ENCODE results near the gene PEF1. TPM values are rescaled to one million over a fixed set of nuclear protein-coding genes. Genes with fewer than 3 reads are reported as not detected.
A peak's percentile ranks its signal among the peaks of the same experiment; 100 is the strongest.

The PEF1 gene
- total and polyA plus RNA-seq, 2 donors (not counting 3 experiments of a cell fraction or from before 2014, with no cell fraction given): 73.3 to 161 TPM

DNA sequence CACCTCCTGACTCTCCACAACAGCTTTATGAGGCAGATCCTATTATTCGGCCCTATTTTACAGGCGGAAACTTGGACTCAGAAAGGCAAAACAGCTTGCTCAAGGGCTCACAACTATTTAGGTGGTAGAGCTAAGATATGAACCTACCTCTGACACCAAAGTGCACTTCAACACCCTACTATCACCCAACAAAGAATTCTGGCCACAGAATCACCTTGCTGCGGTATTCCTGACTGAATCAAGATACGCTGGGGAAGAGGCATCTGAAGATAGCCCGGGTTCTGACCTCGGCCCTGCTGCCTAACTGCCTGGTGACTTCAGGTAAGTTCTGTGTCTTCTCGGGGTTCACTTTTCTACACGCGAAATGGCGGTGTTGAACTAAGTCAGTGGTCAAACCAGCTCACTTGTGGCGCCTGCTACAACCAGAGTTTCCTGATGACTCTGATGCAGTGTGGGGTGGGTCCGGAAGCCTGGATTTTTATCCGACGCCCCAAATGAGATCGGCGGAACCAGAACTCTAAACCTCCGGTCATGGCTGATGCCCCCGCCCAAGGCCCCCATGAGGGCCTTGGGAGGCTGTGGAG is 608 bp downstream of the PEF1 start:
- H3K36me3 ChIP-seq (ENCODE audit: control insufficient read depth in 2 of 2, extremely low read depth in 1 of 2, insufficient read depth in 2 of 2, low read length in 2 of 2): no peaks in the 10 kb centered on the region
- no peaks in the 10 kb centered on the region for H3K27me3 ChIP-seq (ENCODE audit: control insufficient read depth in 2 of 2, insufficient read depth in 2 of 2, low read length in 2 of 2)
- no peak for FAIRE-seq
- H4K20me1 ChIP-seq (replicated peaks; ENCODE audit: control insufficient read depth, extremely low read depth, insufficient read depth, low read length): no peaks in the 10 kb centered on the region
- ChIA-PET POLR2A (no interaction called here), CTCF (interaction anchor here (0.6 to 1.4 kb wide), 5 partner anchors 11 to 172 kb away, joined by 3 to 9 read pairs (median 4); partner anchors contain the start of gene SPOCD1)
- peak overlapping the region; percentile 53 to 93 (median 68) for H3K4me3 ChIP-seq (replicated peaks in 1 of 3; ENCODE audit: insufficient read depth in 1 of 3, low read depth in 1 of 3, low read length in 3 of 3)
- TF ChIP-seq POLR2A (IDR thresholded peaks at IDR 0.05; ENCODE audit: low read depth, low read length) (peak; percentile 43), GATA2 (IDR thresholded peaks at IDR 0.05; ENCODE audit: insufficient read depth, insufficient read length, low read depth, low read length) (no peak), MAX (IDR thresholded peaks at IDR 0.05; ENCODE audit: insufficient read depth, insufficient read length) (no peak)
- intact Hi-C loops (cut with micrococcal nuclease): loop anchor here (2.0 to 10.0 kb wide), 2 partner anchors 55 to 291 kb away; partner anchors contain the start of gene PTP4A2
- H3K9ac ChIP-seq (replicated peaks; ENCODE audit: extremely low read depth, insufficient read depth, low read length): peak overlapping the region; percentile 87
- H3K4me2 ChIP-seq (ENCODE audit: insufficient read depth, low read length): peak overlapping the region; percentile 97
- no peak for DNase-seq (ENCODE audit: low read depth, low spot score)
- H3K27ac ChIP-seq (ENCODE audit: insufficient read depth, low read depth, low read length): peak overlapping the region; percentile 90
- H2AFZ ChIP-seq (ENCODE audit: low read depth, low read length): peak overlapping the region; percentile 92
- H3K4me1 ChIP-seq (ENCODE audit: control insufficient read depth, extremely low read depth, insufficient read depth, low read length): peaks cover 22% of the 10 kb centered on the region
- H3K79me2 ChIP-seq (ENCODE audit: control insufficient read depth, insufficient read depth, low read length): peaks cover 41% of the 10 kb centered on the region
- H3K9me3 ChIP-seq (replicated peaks; ENCODE audit: control insufficient read depth, insufficient read depth, low read length): no peaks in the 10 kb centered on the region
- BruUV-seq (replicated peaks): TSS peak; percentile 58
- no peaks in the 10 kb centered on the region for H3K9me1 ChIP-seq (replicated peaks; ENCODE audit: control insufficient read depth, extremely low read depth, insufficient read depth, low read length)
- dilution Hi-C loops (cut with MboI; ENCODE audit: extremely low pct_ligation_motif_present, low sequenced_read_pairs): no loop called here

DNA sequence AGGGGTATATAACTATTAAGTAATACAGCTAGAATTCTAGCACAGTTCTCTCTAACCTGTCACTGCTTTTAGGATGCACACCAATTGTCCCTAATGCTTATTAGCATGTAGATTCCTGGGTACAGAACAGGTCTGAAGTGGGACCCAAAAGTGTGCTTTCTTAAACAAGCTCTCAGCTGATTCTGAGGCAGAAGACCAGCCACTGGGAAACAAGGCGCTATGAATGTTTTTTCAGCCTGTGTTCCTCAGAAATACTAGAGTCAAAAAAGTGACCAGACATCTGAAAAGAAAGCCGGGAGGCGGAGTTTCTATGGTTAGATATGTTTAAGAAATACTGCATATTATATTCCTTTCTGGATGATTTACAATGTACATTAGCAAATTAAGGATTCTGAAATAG is 1.8 kb downstream of the PEF1 start:
- TF ChIP-seq POLR2AphosphoS5 (IDR thresholded peaks at IDR 0.05; ENCODE audit: insufficient read depth, low read depth, low read length) (no peak), FOS (IDR thresholded peaks at IDR 0.05; ENCODE audit: borderline replicate concordance, insufficient read depth, low read length) (no peak), GATA2 (IDR thresholded peaks at IDR 0.05; ENCODE audit: insufficient read depth, insufficient read length, low read depth, low read length) (no peak), MAX (IDR thresholded peaks at IDR 0.05; ENCODE audit: insufficient read depth, insufficient read length) (no peak), JUN (IDR thresholded peaks at IDR 0.05; ENCODE audit: borderline replicate concordance, insufficient read depth, insufficient read length, low read depth) (no peak), EZH2 (IDR thresholded peaks at IDR 0.05; ENCODE audit: borderline replicate concordance, low read depth, low read length, severe bottlenecking) (no peak), MYC (IDR thresholded peaks at IDR 0.05; ENCODE audit: low read depth, low read length) (no peak), POLR2A (IDR thresholded peaks at IDR 0.05; ENCODE audit: low read depth, low read length) (no peak)
- TF ChIP-seq, protein P1, sequence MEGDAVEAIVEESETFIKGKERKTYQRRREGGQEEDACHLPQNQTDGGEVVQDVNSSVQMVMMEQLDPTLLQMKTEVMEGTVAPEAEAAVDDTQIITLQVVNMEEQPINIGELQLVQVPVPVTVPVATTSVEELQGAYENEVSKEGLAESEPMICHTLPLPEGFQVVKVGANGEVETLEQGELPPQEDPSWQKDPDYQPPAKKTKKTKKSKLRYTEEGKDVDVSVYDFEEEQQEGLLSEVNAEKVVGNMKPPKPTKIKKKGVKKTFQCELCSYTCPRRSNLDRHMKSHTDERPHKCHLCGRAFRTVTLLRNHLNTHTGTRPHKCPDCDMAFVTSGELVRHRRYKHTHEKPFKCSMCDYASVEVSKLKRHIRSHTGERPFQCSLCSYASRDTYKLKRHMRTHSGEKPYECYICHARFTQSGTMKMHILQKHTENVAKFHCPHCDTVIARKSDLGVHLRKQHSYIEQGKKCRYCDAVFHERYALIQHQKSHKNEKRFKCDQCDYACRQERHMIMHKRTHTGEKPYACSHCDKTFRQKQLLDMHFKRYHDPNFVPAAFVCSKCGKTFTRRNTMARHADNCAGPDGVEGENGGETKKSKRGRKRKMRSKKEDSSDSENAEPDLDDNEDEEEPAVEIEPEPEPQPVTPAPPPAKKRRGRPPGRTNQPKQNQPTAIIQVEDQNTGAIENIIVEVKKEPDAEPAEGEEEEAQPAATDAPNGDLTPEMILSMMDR (IDR thresholded peaks at IDR 0.05; ENCODE audit: extremely low read depth in 1 of 2, insufficient read depth in 1 of 2, low read depth in 1 of 2, low read length in 2 of 2): no peak
- intact Hi-C loops (cut with micrococcal nuclease): loop anchor here (10.0 kb wide), 1 partner anchor 292 kb away; the partner anchor contains the start of gene PTP4A2
- Histone ChIP-seq H3K4me1 (ENCODE audit: control insufficient read depth, extremely low read depth, insufficient read depth, low read length) (peaks cover 22% of the 10 kb centered on the region), H4K20me1 (replicated peaks; ENCODE audit: control insufficient read depth, extremely low read depth, insufficient read depth, low read length) (no peaks in the 10 kb centered on the region), H3K9me3 (replicated peaks; ENCODE audit: control insufficient read depth, insufficient read depth, low read length) (no peaks in the 10 kb centered on the region), H3K9me1 (replicated peaks; ENCODE audit: control insufficient read depth, extremely low read depth, insufficient read depth, low read length) (no peaks in the 10 kb centered on the region), H2AFZ (ENCODE audit: low read depth, low read length) (no peak overlapping the region), H3K4me3 (replicated peaks in 1 of 3; ENCODE audit: insufficient read depth in 1 of 3, low read depth in 1 of 3, low read length in 3 of 3) (no peak overlapping the region), H3K27me3 (ENCODE audit: control insufficient read depth in 2 of 2, insufficient read depth in 2 of 2, low read length in 2 of 2) (no peaks in the 10 kb centered on the region), H3K36me3 (ENCODE audit: control insufficient read depth in 2 of 2, extremely low read depth in 1 of 2, insufficient read depth in 2 of 2, low read length in 2 of 2) (no peaks in the 10 kb centered on the region), H3K27ac (ENCODE audit: insufficient read depth, low read depth, low read length) (no peak overlapping the region), H3K79me2 (ENCODE audit: control insufficient read depth, insufficient read depth, low read length) (peaks cover 53% of the 10 kb centered on the region), H3K4me2 (ENCODE audit: insufficient read depth, low read length) (peak overlapping the region; percentile 97), H3K9ac (replicated peaks; ENCODE audit: extremely low read depth, insufficient read depth, low read length) (peak overlapping the region; percentile 6)
- dilution Hi-C loops (cut with MboI; ENCODE audit: extremely low pct_ligation_motif_present, low sequenced_read_pairs): no loop called here
- no TSS peak for BruUV-seq (replicated peaks)
- POLR2A ChIA-PET: no interaction called here
- FAIRE-seq (no peak), DNase-seq (ENCODE audit: low read depth, low spot score) (no peak)
- CTCF ChIA-PET: interaction anchor here (0.8 kb wide), 1 partner anchor 25 kb away, joined by 4 read pairs; no protein-coding TSS in a partner anchor
